Ovary (tissue), 3 donors: ENCODE results near the gene KRT85.

Experiments
- POLR2A ChIP-seq: fragments of 450-650 bp; IDR thresholded peaks from one replicate; pipeline ENCODE4 v1.6.1; 2017; ENCODE audit warnings: antibody characterized with exemption, mild to moderate bottlenecking, moderate library complexity
- TF ChIP-seq, protein P1 (sequence below), 3 donors: fragments of 450-650 bp in 2 of 3; fragments of 200-600 bp in 1 of 3; IDR thresholded peaks; one replicate each; pipeline versions ENCODE4 v1.5.1 to v1.8.0; 2016 to 2022; ENCODE audit warnings: antibody characterized with exemption in 3 of 3, mild to moderate bottlenecking in 1 of 3
- donor health status: DM: no; HTN: no; CAD: no.

DNA sequence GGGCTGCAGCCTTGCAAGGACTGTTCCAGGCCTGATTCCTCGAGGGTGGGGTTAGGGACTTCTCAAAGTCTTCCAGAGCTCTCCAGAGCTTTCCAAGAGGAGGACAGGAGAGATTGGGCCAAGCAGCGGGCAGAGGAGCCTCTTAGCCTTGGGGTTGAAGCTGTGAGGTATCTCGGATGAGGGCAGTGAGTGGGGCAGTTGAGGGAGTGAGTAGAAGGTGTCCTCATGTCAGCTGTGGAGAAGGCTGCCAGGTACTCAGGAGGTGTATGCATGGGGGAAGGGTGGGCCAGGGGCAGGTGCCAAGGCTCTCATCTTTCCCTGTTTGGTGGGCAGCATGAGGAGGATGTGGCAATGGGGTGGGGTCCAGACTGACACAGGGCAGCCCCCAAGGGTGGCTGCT is 53.8 kb downstream of the KRT85 start:
- TF ChIP-seq, protein P1, sequence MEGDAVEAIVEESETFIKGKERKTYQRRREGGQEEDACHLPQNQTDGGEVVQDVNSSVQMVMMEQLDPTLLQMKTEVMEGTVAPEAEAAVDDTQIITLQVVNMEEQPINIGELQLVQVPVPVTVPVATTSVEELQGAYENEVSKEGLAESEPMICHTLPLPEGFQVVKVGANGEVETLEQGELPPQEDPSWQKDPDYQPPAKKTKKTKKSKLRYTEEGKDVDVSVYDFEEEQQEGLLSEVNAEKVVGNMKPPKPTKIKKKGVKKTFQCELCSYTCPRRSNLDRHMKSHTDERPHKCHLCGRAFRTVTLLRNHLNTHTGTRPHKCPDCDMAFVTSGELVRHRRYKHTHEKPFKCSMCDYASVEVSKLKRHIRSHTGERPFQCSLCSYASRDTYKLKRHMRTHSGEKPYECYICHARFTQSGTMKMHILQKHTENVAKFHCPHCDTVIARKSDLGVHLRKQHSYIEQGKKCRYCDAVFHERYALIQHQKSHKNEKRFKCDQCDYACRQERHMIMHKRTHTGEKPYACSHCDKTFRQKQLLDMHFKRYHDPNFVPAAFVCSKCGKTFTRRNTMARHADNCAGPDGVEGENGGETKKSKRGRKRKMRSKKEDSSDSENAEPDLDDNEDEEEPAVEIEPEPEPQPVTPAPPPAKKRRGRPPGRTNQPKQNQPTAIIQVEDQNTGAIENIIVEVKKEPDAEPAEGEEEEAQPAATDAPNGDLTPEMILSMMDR (IDR thresholded peaks at IDR 0.05): no peak
- TF ChIP-seq POLR2A: no peak
